Ectodermal cell (in vitro differentiated cells): ENCODE results near the gene PANX1.

Source experiments
- H3K27ac ChIP-seq: 2 replicates; pipeline ENCODE4 v1.7.0; 2013; ENCODE audit warnings: mild to moderate bottlenecking, low read depth, low read length; ENCODE audit not compliant: insufficient read depth, poor library complexity, severe bottlenecking
- H3K27me3 ChIP-seq: 2 replicates; pipeline ENCODE4 v1.7.0; 2013; ENCODE audit warnings: mild to moderate bottlenecking, low read length; ENCODE audit not compliant: insufficient read depth, control insufficient read depth, poor library complexity, severe bottlenecking
- H3K36me3 ChIP-seq: one replicate; pipeline ENCODE4 v1.7.0; 2013; ENCODE audit warnings: low read length; ENCODE audit not compliant: control insufficient read depth, insufficient read depth
- H3K4me1 ChIP-seq: one replicate; pipeline ENCODE4 v1.7.0; 2013; ENCODE audit warnings: low read length; ENCODE audit not compliant: control insufficient read depth, insufficient read depth
- H3K4me3 ChIP-seq: 2 replicates; pipeline ENCODE4 v1.7.0; 2013; ENCODE audit warnings: low read depth, low read length, control low read depth; ENCODE audit not compliant: insufficient read depth
- H3K9me3 ChIP-seq: 2 replicates; pipeline ENCODE4 v1.7.0; 2013; ENCODE audit warnings: mild to moderate bottlenecking, low read length, moderate library complexity; ENCODE audit not compliant: control insufficient read depth
- WGBS, 2 experiments: methylation state at CpG; one replicate each; pipeline ENCODE4 v1.1.7; 2013; ENCODE audit warnings: missing lambda C conversion rate in 2 of 2; 5-methylcytosine and 5-hydroxymethylcytosine counted together

Gene PANX1

GRCh38 chr11:94198718-94199117 is 70.1 kb downstream of the PANX1 start:
- 91 to 96% methylated on average over 2 to 3 of the region's 3 CpGs for WGBS, 2 experiments
- no peaks in the 10 kb centered on the region for H3K4me1 ChIP-seq

GRCh38 chr11:94199136-94200130 is 70.8 kb downstream of the PANX1 start:
- 85 to 99% methylated on average over 4 to 5 of the region's 5 CpGs for WGBS, 2 experiments
- Histone ChIP-seq H3K9me3 (no peaks in the 10 kb centered on the region), H3K4me3 (no peak overlapping the region), H3K4me1 (no peaks in the 10 kb centered on the region), H3K27ac (no peak overlapping the region), H3K36me3 (no peaks in the 10 kb centered on the region), H3K27me3 (no peaks in the 10 kb centered on the region)

More at GRCh38 chr11:94198718-94199117, 70.1 kb downstream of the PANX1 start:
- H3K27ac ChIP-seq = no peak overlapping the region
- no peak overlapping the region for H3K4me3 ChIP-seq
- H3K9me3 ChIP-seq = no peaks in the 10 kb centered on the region
- H3K27me3 ChIP-seq = no peaks in the 10 kb centered on the region
- H3K36me3 ChIP-seq = no peaks in the 10 kb centered on the region

GRCh38 chr11:94201004-94201465 is 72.4 kb downstream of the PANX1 start:
- Histone ChIP-seq H3K27ac (no peak overlapping the region), H3K4me3 (no peak overlapping the region), H3K36me3 (no peaks in the 10 kb centered on the region), H3K9me3 (no peaks in the 10 kb centered on the region), H3K27me3 (no peaks in the 10 kb centered on the region), H3K4me1 (no peaks in the 10 kb centered on the region)
- WGBS, 2 experiments = 84 to 85% methylated on average over 3 of the region's 3 CpGs

GRCh38 chr11:94203070-94203469 is 74.4 kb downstream of the PANX1 start:
- Histone ChIP-seq H3K4me3 (no peak overlapping the region), H3K27me3 (no peaks in the 10 kb centered on the region), H3K9me3 (no peaks in the 10 kb centered on the region), H3K4me1 (no peaks in the 10 kb centered on the region), H3K27ac (no peak overlapping the region), H3K36me3 (no peaks in the 10 kb centered on the region)
- WGBS, 2 experiments = 91 to 94% methylated on average over 1 to 2 of the region's 3 CpGs

DNA sequence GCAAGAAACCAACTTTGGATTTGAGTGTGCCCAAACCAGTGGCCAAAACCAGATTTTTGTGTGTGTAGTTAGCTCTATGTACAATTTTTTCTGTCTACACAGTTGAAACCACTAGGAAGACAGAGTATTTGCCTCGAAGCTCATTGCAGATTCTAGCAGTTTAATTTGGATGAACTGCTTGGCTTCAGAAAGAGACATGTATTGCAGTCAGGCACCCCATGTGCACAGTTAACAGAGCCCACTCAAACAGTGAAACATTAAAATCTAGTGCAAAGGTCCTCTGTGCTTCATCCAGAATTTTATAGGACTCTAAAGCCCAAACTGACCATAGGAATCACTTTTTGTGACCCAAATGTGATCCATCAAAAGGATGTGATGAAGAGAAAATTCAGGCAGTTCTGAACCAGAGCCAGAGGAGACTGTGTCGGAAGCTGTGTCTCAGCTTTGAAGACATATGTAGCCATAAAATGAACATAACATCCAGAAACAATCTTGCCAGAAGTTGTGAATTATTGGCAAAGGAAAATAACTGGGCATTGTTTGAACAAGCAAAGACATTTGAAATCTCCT is 82.7 kb downstream of the PANX1 start:
- WGBS, 2 experiments = 85 to 87% methylated on average over 2 of the region's 2 CpGs
- Histone ChIP-seq H3K4me1 (no peaks in the 10 kb centered on the region), H3K27ac (no peak overlapping the region), H3K27me3 (no peaks in the 10 kb centered on the region), H3K36me3 (no peaks in the 10 kb centered on the region), H3K4me3 (no peak overlapping the region), H3K9me3 (no peaks in the 10 kb centered on the region)

DNA sequence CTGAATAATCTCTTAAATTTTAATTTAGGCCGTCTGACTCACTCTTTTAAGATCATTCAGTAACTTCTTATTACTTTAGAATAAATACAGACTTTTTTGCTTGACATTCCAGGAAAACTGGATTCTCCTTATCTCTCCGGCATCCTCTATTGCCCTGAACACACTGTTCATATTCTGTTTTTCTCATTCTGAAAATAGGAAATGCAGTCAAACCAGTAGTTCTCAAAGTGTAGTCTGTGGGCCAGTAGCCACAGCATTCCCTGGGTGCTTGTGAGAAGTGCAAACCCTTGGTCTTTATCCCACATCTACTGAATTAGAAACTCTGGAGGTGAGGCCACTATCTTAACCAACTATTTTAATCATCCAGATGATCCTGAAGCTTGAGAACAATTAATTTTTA is 84.3 kb downstream of the PANX1 start:
- H3K4me1 ChIP-seq = no peaks in the 10 kb centered on the region
- H3K27me3 ChIP-seq = no peaks in the 10 kb centered on the region
- no peak overlapping the region for H3K27ac ChIP-seq
- WGBS, 2 experiments = 90 to 94% methylated on average over 2 of the region's 2 CpGs
- H3K9me3 ChIP-seq = no peaks in the 10 kb centered on the region
- no peaks in the 10 kb centered on the region for H3K36me3 ChIP-seq
- H3K4me3 ChIP-seq = no peak overlapping the region

- Histone ChIP-seq H3K4me3 (no peak overlapping the region), H3K27me3 (no peaks in the 10 kb centered on the region), H3K36me3 (no peaks in the 10 kb centered on the region), H3K9me3 (no peaks in the 10 kb centered on the region), H3K4me1 (no peaks in the 10 kb centered on the region), H3K27ac (no peak overlapping the region)
- WGBS, 2 experiments = 88 to 91% methylated on average over 1 of the region's 1 CpG
Measured at GRCh38 chr11:94217705-94218104, 89.1 kb downstream of the PANX1 start.

- Histone ChIP-seq H3K27ac (no peak overlapping the region), H3K4me1 (no peaks in the 10 kb centered on the region), H3K4me3 (no peak overlapping the region), H3K27me3 (no peaks in the 10 kb centered on the region), H3K36me3 (no peaks in the 10 kb centered on the region), H3K9me3 (no peaks in the 10 kb centered on the region)
- 74 to 96% methylated on average over 2 of the region's 2 CpGs for WGBS, 2 experiments
Measured at GRCh38 chr11:94218372-94218771, 89.7 kb downstream of the PANX1 start.

DNA sequence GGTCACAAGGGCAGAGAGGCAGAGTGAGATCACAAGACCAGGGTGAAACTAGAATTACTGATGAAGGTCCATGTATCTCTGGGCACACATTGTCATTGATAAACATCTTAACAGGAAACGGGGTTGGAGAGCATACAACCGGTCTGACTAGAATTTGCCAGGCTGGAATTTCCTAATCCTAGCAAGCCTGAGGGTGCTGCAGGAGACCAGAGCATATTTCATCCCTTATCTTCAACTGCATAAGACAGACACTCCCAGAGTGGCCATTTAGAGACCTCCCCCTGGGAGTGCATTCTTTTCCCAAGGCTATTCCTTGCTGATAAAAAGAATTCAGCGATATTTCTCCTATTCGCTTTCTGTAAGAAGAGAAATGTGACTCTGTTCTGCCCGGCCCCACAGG is 91.1 kb downstream of the PANX1 start:
- WGBS, 2 experiments = 92% methylated on average over 5 of the region's 5 CpGs
- no peaks in the 10 kb centered on the region for H3K27me3 ChIP-seq
- no peaks in the 10 kb centered on the region for H3K9me3 ChIP-seq
- H3K36me3 ChIP-seq = no peaks in the 10 kb centered on the region
- H3K4me1 ChIP-seq = no peaks in the 10 kb centered on the region
- H3K27ac ChIP-seq = no peak overlapping the region
- H3K4me3 ChIP-seq = no peak overlapping the region

DNA sequence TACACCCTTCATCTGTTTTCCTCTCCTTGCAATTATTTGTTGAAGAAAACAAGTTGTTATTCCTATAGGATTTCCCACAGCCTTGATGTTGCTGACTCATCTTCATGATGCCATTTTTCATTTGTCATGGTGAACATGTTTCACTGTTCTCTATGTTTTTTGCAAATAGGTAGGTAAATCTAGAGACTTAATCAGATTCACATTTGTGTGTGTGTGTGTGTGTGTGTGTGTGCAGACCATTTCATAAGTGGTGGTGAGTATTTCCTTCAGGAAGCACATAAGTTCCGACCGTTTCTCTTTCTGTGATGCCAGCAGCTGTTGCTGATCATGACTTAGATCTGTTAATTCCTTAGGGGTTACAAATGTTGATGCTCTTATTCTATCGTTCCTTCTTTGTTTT is 95.4 kb downstream of the PANX1 start:
- WGBS, 2 experiments = 83 to 89% methylated on average over 2 to 3 of the region's 3 CpGs
- H3K9me3 ChIP-seq = no peaks in the 10 kb centered on the region
- no peak overlapping the region for H3K27ac ChIP-seq
- no peaks in the 10 kb centered on the region for H3K4me1 ChIP-seq
- no peaks in the 10 kb centered on the region for H3K27me3 ChIP-seq
- no peaks in the 10 kb centered on the region for H3K36me3 ChIP-seq
- H3K4me3 ChIP-seq = no peak overlapping the region
